Measurements from ENCODE around the gene UBE2U. TPM values are rescaled to one million over a fixed set of nuclear protein-coding genes. Genes with fewer than 3 reads are reported as not detected.

The UBE2U gene
- polyA plus RNA-seq, 1 experiment, result not detected

GRCh38 chr1:64310760-64311159 lies 107.3 kb downstream of the UBE2U start:
- no peak for DNase-seq (ENCODE audit: low read depth, low spot score)
- Histone ChIP-seq H3K27ac (ENCODE audit: low read depth, low read length) (no peak overlapping the region), H3K9me3 (ENCODE audit: control insufficient read depth, insufficient read depth, low read length) (no peaks in the 10 kb centered on the region), H3K27me3 (ENCODE audit: control insufficient read depth, insufficient read depth, low read length) (no peaks in the 10 kb centered on the region), H3K4me3 (ENCODE audit: low read depth, low read length) (no peak overlapping the region)
- ChIA-PET CTCF (no interaction called here), POLR2A (no interaction called here)
- TF ChIP-seq, protein P1, sequence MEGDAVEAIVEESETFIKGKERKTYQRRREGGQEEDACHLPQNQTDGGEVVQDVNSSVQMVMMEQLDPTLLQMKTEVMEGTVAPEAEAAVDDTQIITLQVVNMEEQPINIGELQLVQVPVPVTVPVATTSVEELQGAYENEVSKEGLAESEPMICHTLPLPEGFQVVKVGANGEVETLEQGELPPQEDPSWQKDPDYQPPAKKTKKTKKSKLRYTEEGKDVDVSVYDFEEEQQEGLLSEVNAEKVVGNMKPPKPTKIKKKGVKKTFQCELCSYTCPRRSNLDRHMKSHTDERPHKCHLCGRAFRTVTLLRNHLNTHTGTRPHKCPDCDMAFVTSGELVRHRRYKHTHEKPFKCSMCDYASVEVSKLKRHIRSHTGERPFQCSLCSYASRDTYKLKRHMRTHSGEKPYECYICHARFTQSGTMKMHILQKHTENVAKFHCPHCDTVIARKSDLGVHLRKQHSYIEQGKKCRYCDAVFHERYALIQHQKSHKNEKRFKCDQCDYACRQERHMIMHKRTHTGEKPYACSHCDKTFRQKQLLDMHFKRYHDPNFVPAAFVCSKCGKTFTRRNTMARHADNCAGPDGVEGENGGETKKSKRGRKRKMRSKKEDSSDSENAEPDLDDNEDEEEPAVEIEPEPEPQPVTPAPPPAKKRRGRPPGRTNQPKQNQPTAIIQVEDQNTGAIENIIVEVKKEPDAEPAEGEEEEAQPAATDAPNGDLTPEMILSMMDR (IDR thresholded peaks at IDR 0.05; ENCODE audit: low read depth, low read length), result no peak

DNA sequence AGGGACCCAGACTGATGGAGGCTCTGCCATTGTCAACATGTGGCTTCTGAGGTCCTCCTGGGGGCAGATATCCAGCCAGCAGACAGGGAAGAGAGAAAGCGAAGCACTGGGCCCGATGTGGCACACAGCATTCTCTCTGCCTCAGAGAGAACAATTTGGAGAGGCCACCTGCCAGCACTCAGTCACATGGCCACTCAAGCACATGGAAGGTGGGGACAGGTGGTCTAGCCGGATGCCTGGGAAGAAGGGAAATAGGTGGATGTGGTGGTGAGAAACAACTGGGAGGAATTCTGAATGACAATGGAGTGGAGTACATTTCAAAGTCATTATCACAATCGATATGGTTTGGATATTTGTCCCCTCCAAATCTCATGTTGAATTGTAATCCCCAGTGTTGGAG lies 109.0 kb downstream of the UBE2U start:
- Histone ChIP-seq H3K9me3 (ENCODE audit: control insufficient read depth, insufficient read depth, low read length) (no peaks in the 10 kb centered on the region), H3K27me3 (ENCODE audit: control insufficient read depth, insufficient read depth, low read length) (no peaks in the 10 kb centered on the region), H3K27ac (ENCODE audit: low read depth, low read length) (no peak overlapping the region), H3K4me3 (ENCODE audit: low read depth, low read length) (no peak overlapping the region)
- POLR2A ChIA-PET, result no interaction called here
- TF ChIP-seq, protein P1 (IDR thresholded peaks at IDR 0.05; ENCODE audit: low read depth, low read length), result no peak
- DNase-seq (ENCODE audit: low read depth, low spot score), result no peak
- CTCF ChIA-PET, result no interaction called here

DNA sequence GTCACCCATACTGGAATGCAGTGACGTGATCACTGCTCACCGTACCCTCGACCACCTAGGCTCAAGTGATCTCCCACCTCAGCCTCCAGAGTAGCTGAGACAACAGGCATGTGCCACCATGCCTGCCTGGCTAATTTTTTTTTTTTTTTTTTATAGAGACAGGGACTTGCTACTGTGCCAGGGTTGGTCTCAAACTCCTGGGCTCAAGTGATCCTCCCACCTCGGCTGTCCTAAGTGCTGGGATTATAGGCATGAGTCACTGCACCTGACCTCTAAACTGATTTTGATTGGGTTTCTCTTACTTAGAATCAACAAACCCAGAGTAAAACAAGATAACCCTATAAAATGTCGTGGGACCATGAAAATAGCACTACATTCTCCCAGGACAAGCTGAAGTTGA lies 112.0 kb downstream of the UBE2U start:
- DNase-seq (ENCODE audit: low read depth, low spot score), result no peak
- TF ChIP-seq, protein P1 (IDR thresholded peaks at IDR 0.05; ENCODE audit: low read depth, low read length), result no peak
- Histone ChIP-seq H3K27me3 (ENCODE audit: control insufficient read depth, insufficient read depth, low read length) (no peaks in the 10 kb centered on the region), H3K9me3 (ENCODE audit: control insufficient read depth, insufficient read depth, low read length) (no peaks in the 10 kb centered on the region), H3K4me3 (ENCODE audit: low read depth, low read length) (no peak overlapping the region), H3K27ac (ENCODE audit: low read depth, low read length) (no peak overlapping the region)
- POLR2A ChIA-PET, result no interaction called here
- CTCF ChIA-PET, result no interaction called here

All from AG04450 (cell line).